Amygdala (tissue), 56 donors: Measurements from ENCODE around the gene AMBRA1.

Source experiments
- DNase-seq, 56 donors: peaks; one replicate each; lab custom pipeline; 2025; lab: John Stamatoyannopoulos, UW

The AMBRA1 gene

GRCh38 chr11:46451759-46452158 lies 142.1 kb downstream of the AMBRA1 start:
- DNase-seq: no peak

GRCh38 chr11:46450846-46451477 lies 142.9 kb downstream of the AMBRA1 start:
- no peak for DNase-seq

GRCh38 chr11:46447544-46447943 lies 146.3 kb downstream of the AMBRA1 start:
- DNase-seq: no peak

- peak in 3 of 56 donors; percentile 5 to 22 (median 18) for DNase-seq
Measured at GRCh38 chr11:46445920-46446771, 147.7 kb downstream of the AMBRA1 start.

- no peak for DNase-seq
Measured at GRCh38 chr11:46445192-46445919, 148.5 kb downstream of the AMBRA1 start.

GRCh38 chr11:46444305-46444704 lies 149.5 kb downstream of the AMBRA1 start:
- no peak for DNase-seq

GRCh38 chr11:46438211-46438610 lies 155.6 kb downstream of the AMBRA1 start:
- DNase-seq: no peak

GRCh38 chr11:46437122-46437689 lies 156.6 kb downstream of the AMBRA1 start:
- no peak for DNase-seq

- no peak for DNase-seq
Measured at GRCh38 chr11:46436113-46436512, 157.7 kb downstream of the AMBRA1 start.

- DNase-seq: no peak
Measured at GRCh38 chr11:46435679-46436078, 158.1 kb downstream of the AMBRA1 start.

- no peak for DNase-seq
Measured at GRCh38 chr11:46431211-46431610, 162.6 kb downstream of the AMBRA1 start.

- DNase-seq: no peak
Measured at GRCh38 chr11:46429717-46430116, 164.1 kb downstream of the AMBRA1 start.

GRCh38 chr11:46427364-46427763 lies 166.5 kb downstream of the AMBRA1 start:
- DNase-seq: no peak

GRCh38 chr11:46426233-46426991 lies 167.4 kb downstream of the AMBRA1 start:
- DNase-seq: no peak

GRCh38 chr11:46422588-46422987 lies 171.2 kb downstream of the AMBRA1 start:
- no peak for DNase-seq

GRCh38 chr11:46421257-46421880 lies 172.5 kb downstream of the AMBRA1 start:
- DNase-seq: no peak

GRCh38 chr11:46420513-46420912 lies 173.3 kb downstream of the AMBRA1 start:
- DNase-seq: no peak

GRCh38 chr11:46418751-46419150 lies 175.1 kb downstream of the AMBRA1 start:
- DNase-seq: peak in 1 of 56 donors; percentile 7

- DNase-seq: no peak
Measured at GRCh38 chr11:46417711-46418110, 176.1 kb downstream of the AMBRA1 start.

- DNase-seq: no peak
Measured at GRCh38 chr11:46414879-46415278, 178.9 kb downstream of the AMBRA1 start.
